ENCODE data around the gene MAP4K3. TPM values are rescaled to one million over a fixed set of nuclear protein-coding genes. Genes with fewer than 3 reads are reported as not detected.

Gene MAP4K3
- 24.1 TPM for polyA plus RNA-seq (2013, experiment 1 of 2)
- 25.5 TPM for polyA plus RNA-seq (2013, experiment 2 of 2)

GRCh38 chr2:39436592-39437521 lies at the start of gene MAP4K3:
Gene MAP4K3 (minus strand): TSS chr2:39437285. CDS start chr2:39436987, 298 bp downstream.
- peak within 1 kb of the TSS; percentile 90 for H3K27ac ChIP-seq (ENCODE audit: low read depth, low read length)
- H2BK5ac ChIP-seq (ENCODE audit: low read length) = peak within 1 kb of the TSS; percentile 43
- H3K27me3 ChIP-seq (ENCODE audit: insufficient read depth, low read length, poor library complexity) = no peaks in the 10 kb centered on the region
- H3K23ac ChIP-seq (ENCODE audit: low read length) = peak within 1 kb of the TSS; percentile 90
- H4K8ac ChIP-seq (ENCODE audit: low read depth, low read length) = no peak within 1 kb of the TSS
- peak within 1 kb of the TSS; percentile 87 for H3K4me3 ChIP-seq (ENCODE audit: low read length)
- peak within 1 kb of the TSS; percentile 94 for H3K9ac ChIP-seq (ENCODE audit: low read length)
- H3K4me1 ChIP-seq (ENCODE audit: control insufficient read depth, low read depth, low read length) = peaks cover 7% of the 10 kb centered on the region
- WGBS (ENCODE audit: extremely low coverage, insufficient coverage, low lambda C conversion rate) = no CpG with 5 or more reads among the region's 109 CpGs
- peak within 1 kb of the TSS; percentile 44 for H4K5ac ChIP-seq (ENCODE audit: low read length)
- peak within 1 kb of the TSS; percentile 69 for H3K4me2 ChIP-seq (ENCODE audit: low read length)
- peak within 1 kb of the TSS; percentile 95 for H3K56ac ChIP-seq (ENCODE audit: low read length)
- H3K36me3 ChIP-seq (ENCODE audit: control insufficient read depth, insufficient read depth, low read length) = no peaks in the 10 kb centered on the region
- H3K79me1 ChIP-seq (ENCODE audit: low read length) = peaks cover 4% of the 10 kb centered on the region
- peak within 1 kb of the TSS; percentile 70 for H3K18ac ChIP-seq (ENCODE audit: low read length)
- H2AK5ac ChIP-seq (ENCODE audit: low read length) = no peak within 1 kb of the TSS
- peaks cover 36% of the 10 kb centered on the region for H3K79me2 ChIP-seq (ENCODE audit: control insufficient read depth, insufficient read depth, low read length)
- DNase-seq = peak; percentile 99
- H2BK120ac ChIP-seq (ENCODE audit: low read depth, low read length) = peak within 1 kb of the TSS; percentile 21
- H3K4ac ChIP-seq (ENCODE audit: low read depth, low read length) = peak within 1 kb of the TSS; percentile 58
- no peak within 1 kb of the TSS for H2BK15ac ChIP-seq (replicated peaks; ENCODE audit: low read depth)

GRCh38 chr2:39486071-39486470 lies 49.0 kb upstream of the MAP4K3 start:
- no peak overlapping the region for H3K27ac ChIP-seq (ENCODE audit: low read depth, low read length)
- no peaks in the 10 kb centered on the region for H3K79me2 ChIP-seq (ENCODE audit: control insufficient read depth, insufficient read depth, low read length)
- no peak overlapping the region for H3K23ac ChIP-seq (ENCODE audit: low read length)
- no peak for DNase-seq
- H2AK5ac ChIP-seq (ENCODE audit: low read length) = peak overlapping the region; percentile 83
- H3K18ac ChIP-seq (ENCODE audit: low read length) = no peak overlapping the region
- H4K5ac ChIP-seq (ENCODE audit: low read length) = no peak overlapping the region
- WGBS (ENCODE audit: extremely low coverage, insufficient coverage, low lambda C conversion rate) = no CpG with 5 or more reads among the region's 2 CpGs
- H3K9ac ChIP-seq (ENCODE audit: low read length) = no peak overlapping the region
- no peaks in the 10 kb centered on the region for H3K27me3 ChIP-seq (ENCODE audit: insufficient read depth, low read length, poor library complexity)
- no peak overlapping the region for H2BK5ac ChIP-seq (ENCODE audit: low read length)
- no peak overlapping the region for H3K4me2 ChIP-seq (ENCODE audit: low read length)
- no peaks in the 10 kb centered on the region for H3K36me3 ChIP-seq (ENCODE audit: control insufficient read depth, insufficient read depth, low read length)
- no peak overlapping the region for H4K8ac ChIP-seq (ENCODE audit: low read depth, low read length)
- H3K4me1 ChIP-seq (ENCODE audit: control insufficient read depth, low read depth, low read length) = no peaks in the 10 kb centered on the region
- H3K79me1 ChIP-seq (ENCODE audit: low read length) = no peaks in the 10 kb centered on the region
- no peak overlapping the region for H2BK15ac ChIP-seq (replicated peaks; ENCODE audit: low read depth)
- H3K4ac ChIP-seq (ENCODE audit: low read depth, low read length) = no peak overlapping the region
- no peak overlapping the region for H2BK120ac ChIP-seq (ENCODE audit: low read depth, low read length)
- no peak overlapping the region for H3K4me3 ChIP-seq (ENCODE audit: low read length)
- H3K56ac ChIP-seq (ENCODE audit: low read length) = no peak overlapping the region

DNA sequence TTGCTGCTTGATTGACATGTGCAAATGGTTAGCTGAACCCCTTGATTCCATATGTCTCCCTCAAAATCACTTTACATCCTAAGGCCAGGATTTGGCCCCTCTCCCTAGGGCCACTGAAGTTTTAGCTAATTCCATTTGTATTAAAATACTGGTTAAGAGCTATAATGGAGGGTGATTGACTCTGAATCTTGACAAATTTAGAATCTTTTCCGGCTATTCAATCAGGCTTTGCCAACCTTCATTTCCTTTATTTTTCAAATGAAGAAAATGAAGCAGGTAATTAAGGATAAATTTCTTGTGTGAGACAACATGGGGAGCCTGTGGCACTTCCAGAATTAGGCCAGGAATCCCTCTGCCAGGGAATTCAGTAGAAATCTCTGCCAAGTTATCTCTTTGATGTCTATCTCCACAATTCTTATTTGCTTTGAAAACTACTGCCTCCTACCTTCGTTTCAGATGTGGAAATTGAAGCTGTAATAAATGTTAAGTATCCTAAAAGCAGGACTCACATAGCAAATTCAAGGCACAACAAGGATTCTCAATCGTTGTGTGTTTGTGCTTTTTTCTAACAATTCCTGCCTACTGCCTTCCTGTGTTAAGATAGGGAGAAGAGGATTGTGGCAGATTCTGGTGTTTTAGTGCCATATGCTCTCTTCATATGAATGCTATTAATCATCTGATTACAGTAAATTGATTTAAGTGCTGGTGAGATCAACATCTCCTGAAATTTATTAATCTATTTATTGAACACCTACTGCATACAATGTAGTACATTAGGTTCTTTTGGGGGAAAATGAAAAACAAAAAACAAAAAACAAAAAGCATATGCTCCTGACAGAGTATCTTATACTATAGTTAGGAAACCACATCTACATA lies 47.8 kb upstream of the MAP4K3 start:
- no peak overlapping the region for H3K4me2 ChIP-seq (ENCODE audit: low read length)
- no peak overlapping the region for H2BK120ac ChIP-seq (ENCODE audit: low read depth, low read length)
- no peak overlapping the region for H4K8ac ChIP-seq (ENCODE audit: low read depth, low read length)
- H3K4me1 ChIP-seq (ENCODE audit: control insufficient read depth, low read depth, low read length) = no peaks in the 10 kb centered on the region
- no peak overlapping the region for H3K4ac ChIP-seq (ENCODE audit: low read depth, low read length)
- no peak overlapping the region for H3K9ac ChIP-seq (ENCODE audit: low read length)
- no peaks in the 10 kb centered on the region for H3K79me1 ChIP-seq (ENCODE audit: low read length)
- no peak overlapping the region for H2BK15ac ChIP-seq (replicated peaks; ENCODE audit: low read depth)
- WGBS (ENCODE audit: extremely low coverage, insufficient coverage, low lambda C conversion rate) = no CpG with 5 or more reads among the region's 3 CpGs
- H2AK5ac ChIP-seq (ENCODE audit: low read length) = no peak overlapping the region
- H3K36me3 ChIP-seq (ENCODE audit: control insufficient read depth, insufficient read depth, low read length) = no peaks in the 10 kb centered on the region
- no peak overlapping the region for H4K5ac ChIP-seq (ENCODE audit: low read length)
- H3K18ac ChIP-seq (ENCODE audit: low read length) = no peak overlapping the region
- no peak overlapping the region for H2BK5ac ChIP-seq (ENCODE audit: low read length)
- H3K79me2 ChIP-seq (ENCODE audit: control insufficient read depth, insufficient read depth, low read length) = no peaks in the 10 kb centered on the region
- no peaks in the 10 kb centered on the region for H3K27me3 ChIP-seq (ENCODE audit: insufficient read depth, low read length, poor library complexity)
- no peak overlapping the region for H3K4me3 ChIP-seq (ENCODE audit: low read length)
- peak overlapping the region; percentile 1 for H3K56ac ChIP-seq (ENCODE audit: low read length)
- no peak overlapping the region for H3K23ac ChIP-seq (ENCODE audit: low read length)
- no peak for DNase-seq
- no peak overlapping the region for H3K27ac ChIP-seq (ENCODE audit: low read depth, low read length)

- H3K27ac ChIP-seq (ENCODE audit: low read depth, low read length) = no peak overlapping the region
- no peaks in the 10 kb centered on the region for H3K79me1 ChIP-seq (ENCODE audit: low read length)
- peak; percentile 48 for DNase-seq
- no peak overlapping the region for H4K8ac ChIP-seq (ENCODE audit: low read depth, low read length)
- H3K36me3 ChIP-seq (ENCODE audit: control insufficient read depth, insufficient read depth, low read length) = no peaks in the 10 kb centered on the region
- no peak overlapping the region for H2BK5ac ChIP-seq (ENCODE audit: low read length)
- no peak overlapping the region for H3K9ac ChIP-seq (ENCODE audit: low read length)
- no peak overlapping the region for H2BK15ac ChIP-seq (replicated peaks; ENCODE audit: low read depth)
- H3K4me1 ChIP-seq (ENCODE audit: control insufficient read depth, low read depth, low read length) = no peaks in the 10 kb centered on the region
- no peak overlapping the region for H4K5ac ChIP-seq (ENCODE audit: low read length)
- H3K4me3 ChIP-seq (ENCODE audit: low read length) = no peak overlapping the region
- no peak overlapping the region for H3K56ac ChIP-seq (ENCODE audit: low read length)
- H2AK5ac ChIP-seq (ENCODE audit: low read length) = no peak overlapping the region
- no peak overlapping the region for H3K4ac ChIP-seq (ENCODE audit: low read depth, low read length)
- no peak overlapping the region for H3K4me2 ChIP-seq (ENCODE audit: low read length)
- H3K18ac ChIP-seq (ENCODE audit: low read length) = no peak overlapping the region
- no peak overlapping the region for H3K23ac ChIP-seq (ENCODE audit: low read length)
- no peaks in the 10 kb centered on the region for H3K27me3 ChIP-seq (ENCODE audit: insufficient read depth, low read length, poor library complexity)
- no peaks in the 10 kb centered on the region for H3K79me2 ChIP-seq (ENCODE audit: control insufficient read depth, insufficient read depth, low read length)
- no peak overlapping the region for H2BK120ac ChIP-seq (ENCODE audit: low read depth, low read length)
Measured at GRCh38 chr2:39484206-39484605, 47.1 kb upstream of the MAP4K3 start.

GRCh38 chr2:39483534-39483933 lies 46.4 kb upstream of the MAP4K3 start:
- H3K18ac ChIP-seq (ENCODE audit: low read length) = no peak overlapping the region
- H3K56ac ChIP-seq (ENCODE audit: low read length) = no peak overlapping the region
- H2BK15ac ChIP-seq (replicated peaks; ENCODE audit: low read depth) = no peak overlapping the region
- no peak overlapping the region for H3K27ac ChIP-seq (ENCODE audit: low read depth, low read length)
- no peaks in the 10 kb centered on the region for H3K27me3 ChIP-seq (ENCODE audit: insufficient read depth, low read length, poor library complexity)
- H3K79me2 ChIP-seq (ENCODE audit: control insufficient read depth, insufficient read depth, low read length) = no peaks in the 10 kb centered on the region
- H2BK120ac ChIP-seq (ENCODE audit: low read depth, low read length) = no peak overlapping the region
- H4K5ac ChIP-seq (ENCODE audit: low read length) = no peak overlapping the region
- H3K4me1 ChIP-seq (ENCODE audit: control insufficient read depth, low read depth, low read length) = no peaks in the 10 kb centered on the region
- no peak overlapping the region for H3K23ac ChIP-seq (ENCODE audit: low read length)
- DNase-seq = no peak
- no peak overlapping the region for H2BK5ac ChIP-seq (ENCODE audit: low read length)
- no peak overlapping the region for H3K4ac ChIP-seq (ENCODE audit: low read depth, low read length)
- no peak overlapping the region for H2AK5ac ChIP-seq (ENCODE audit: low read length)
- H3K4me2 ChIP-seq (ENCODE audit: low read length) = no peak overlapping the region
- no peaks in the 10 kb centered on the region for H3K79me1 ChIP-seq (ENCODE audit: low read length)
- H3K4me3 ChIP-seq (ENCODE audit: low read length) = no peak overlapping the region
- no peak overlapping the region for H4K8ac ChIP-seq (ENCODE audit: low read depth, low read length)
- no peak overlapping the region for H3K9ac ChIP-seq (ENCODE audit: low read length)
- no peaks in the 10 kb centered on the region for H3K36me3 ChIP-seq (ENCODE audit: control insufficient read depth, insufficient read depth, low read length)
- no CpG with 5 or more reads among the region's 3 CpGs for WGBS (ENCODE audit: extremely low coverage, insufficient coverage, low lambda C conversion rate)
